Osteoblast (primary cell): ENCODE results near the gene KIAA1217. TPM values are rescaled to one million over a fixed set of nuclear protein-coding genes. Genes with fewer than 3 reads are reported as not detected.

ENCODE experiments used
- DNase-seq: peaks from one replicate; pipeline ENCODE4 v3.0.0; 2011; ENCODE audit warnings: low spot score, mixed read lengths; ENCODE audit not compliant: insufficient read length; ENCODE audit errors: missing footprints
- H2AFZ ChIP-seq: 2 replicates; pipeline ENCODE4 v1.6.0; 2011; ENCODE audit warnings: mild to moderate bottlenecking, low read length
- H3K27ac ChIP-seq: 2 replicates; pipeline ENCODE4 v1.5.1; 2011; ENCODE audit warnings: mild to moderate bottlenecking, low read depth, low read length, moderate library complexity
- H3K27me3 ChIP-seq: 2 replicates; pipeline ENCODE4 v1.6.0; 2012; ENCODE audit warnings: mild to moderate bottlenecking, control low read depth, inconsistent platforms, low read length, moderate library complexity; ENCODE audit not compliant: insufficient read depth
- H3K36me3 ChIP-seq: 2 replicates; pipeline ENCODE4 v1.5.1; 2011; ENCODE audit warnings: mild to moderate bottlenecking, low read length, control low read depth, moderate library complexity; ENCODE audit not compliant: insufficient read depth
- H3K4me1 ChIP-seq: 2 replicates; pipeline ENCODE4 v1.5.1; 2011; ENCODE audit warnings: mild to moderate bottlenecking, low read length, control low read depth, moderate library complexity; ENCODE audit not compliant: insufficient read depth
- H3K4me2 ChIP-seq: 2 replicates; pipeline ENCODE4 v1.6.0; 2011; ENCODE audit warnings: mild to moderate bottlenecking, low read length; ENCODE audit not compliant: insufficient read depth
- H3K4me3 ChIP-seq: fragments of 200-600 bp; sonication (generic); 3 replicates; pipeline ENCODE4 v1.5.1; 2012; ENCODE audit warnings: mild to moderate bottlenecking, low read length, inconsistent platforms; ENCODE audit not compliant: insufficient read depth
- H3K79me2 ChIP-seq: 2 replicates; pipeline ENCODE4 v1.6.0; 2012; ENCODE audit warnings: mild to moderate bottlenecking, low read length, control low read depth, inconsistent platforms; ENCODE audit not compliant: insufficient read depth
- H3K9me3 ChIP-seq: 2 replicates; pipeline ENCODE4 v1.5.1; 2011; ENCODE audit warnings: low read depth, low read length, control low read depth
- H4K20me1 ChIP-seq: 2 replicates; pipeline ENCODE4 v1.6.0; 2012; ENCODE audit warnings: mild to moderate bottlenecking, low read length, control low read depth; ENCODE audit not compliant: insufficient read depth
- total RNA-seq: library from RNA; depleted of rRNA; stranded (reverse); fragments of >200 nt; gene quantifications from 2 replicates; pipeline ENCODE4 v1.2.3, GENCODE V29; 2012
- TF ChIP-seq, protein P1 (sequence below): IDR thresholded peaks from 2 replicates; pipeline ENCODE4 v1.5.1; 2011; ENCODE audit warnings: mild to moderate bottlenecking, low read depth, low read length, moderate library complexity; ENCODE audit errors: extremely low read depth

KIAA1217 gene
- total RNA-seq, 1 donor, result 51.0 TPM

DNA sequence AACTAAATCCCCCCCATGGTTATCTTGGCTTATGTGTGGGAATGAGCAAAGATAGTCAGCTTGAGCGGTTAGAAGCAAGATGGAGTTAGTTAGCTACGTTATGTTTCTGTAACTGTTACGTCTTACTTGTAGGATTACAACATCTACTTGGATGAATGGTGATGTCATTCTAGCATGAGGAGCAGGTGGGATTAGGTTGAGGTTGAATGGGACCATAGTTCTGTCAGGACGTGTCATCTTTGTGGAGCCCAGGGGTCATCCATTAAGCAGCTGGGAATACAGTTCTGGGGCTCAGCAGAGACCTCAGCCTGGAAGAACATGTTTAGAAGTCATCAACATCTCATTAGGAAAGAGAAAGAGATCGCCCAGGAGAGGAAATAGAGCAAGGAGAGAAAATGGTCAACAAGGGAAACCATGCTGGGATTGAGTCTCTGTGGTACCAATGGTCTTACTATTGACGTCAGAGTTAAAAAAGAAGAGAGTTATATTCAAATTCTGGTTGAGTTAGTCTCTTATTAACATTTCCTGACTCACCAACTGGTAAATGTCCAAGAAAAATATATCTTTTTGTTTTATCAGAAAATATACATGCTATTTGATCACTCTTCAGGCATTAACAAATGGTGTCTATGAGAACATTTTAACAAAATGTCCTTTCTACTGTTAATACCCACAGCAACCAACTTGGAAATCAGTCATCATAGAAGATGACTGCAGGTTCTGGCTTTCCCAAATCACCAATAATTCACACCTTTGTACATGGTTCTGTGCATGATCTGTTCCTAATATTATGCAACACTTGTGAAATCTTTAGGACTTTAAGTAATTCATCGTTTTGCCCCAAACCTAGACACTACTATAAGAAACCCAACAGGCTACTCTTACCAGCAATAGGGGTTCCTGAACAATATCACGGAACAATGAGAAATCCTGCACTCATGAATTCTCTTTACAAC lies 96.9 kb downstream of the KIAA1217 start:
- no peak overlapping the region for H3K4me2 ChIP-seq
- no peaks in the 10 kb centered on the region for H3K4me1 ChIP-seq
- no peaks in the 10 kb centered on the region for H3K36me3 ChIP-seq
- H3K27me3 ChIP-seq, result no peaks in the 10 kb centered on the region
- H3K4me3 ChIP-seq, result no peak overlapping the region
- H3K79me2 ChIP-seq, result no peaks in the 10 kb centered on the region
- no peak for DNase-seq
- H3K9me3 ChIP-seq, result no peaks in the 10 kb centered on the region
- H4K20me1 ChIP-seq, result no peaks in the 10 kb centered on the region
- H3K27ac ChIP-seq, result no peak overlapping the region
- TF ChIP-seq, protein P1, sequence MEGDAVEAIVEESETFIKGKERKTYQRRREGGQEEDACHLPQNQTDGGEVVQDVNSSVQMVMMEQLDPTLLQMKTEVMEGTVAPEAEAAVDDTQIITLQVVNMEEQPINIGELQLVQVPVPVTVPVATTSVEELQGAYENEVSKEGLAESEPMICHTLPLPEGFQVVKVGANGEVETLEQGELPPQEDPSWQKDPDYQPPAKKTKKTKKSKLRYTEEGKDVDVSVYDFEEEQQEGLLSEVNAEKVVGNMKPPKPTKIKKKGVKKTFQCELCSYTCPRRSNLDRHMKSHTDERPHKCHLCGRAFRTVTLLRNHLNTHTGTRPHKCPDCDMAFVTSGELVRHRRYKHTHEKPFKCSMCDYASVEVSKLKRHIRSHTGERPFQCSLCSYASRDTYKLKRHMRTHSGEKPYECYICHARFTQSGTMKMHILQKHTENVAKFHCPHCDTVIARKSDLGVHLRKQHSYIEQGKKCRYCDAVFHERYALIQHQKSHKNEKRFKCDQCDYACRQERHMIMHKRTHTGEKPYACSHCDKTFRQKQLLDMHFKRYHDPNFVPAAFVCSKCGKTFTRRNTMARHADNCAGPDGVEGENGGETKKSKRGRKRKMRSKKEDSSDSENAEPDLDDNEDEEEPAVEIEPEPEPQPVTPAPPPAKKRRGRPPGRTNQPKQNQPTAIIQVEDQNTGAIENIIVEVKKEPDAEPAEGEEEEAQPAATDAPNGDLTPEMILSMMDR, result no peak
- no peak overlapping the region for H2AFZ ChIP-seq

DNA sequence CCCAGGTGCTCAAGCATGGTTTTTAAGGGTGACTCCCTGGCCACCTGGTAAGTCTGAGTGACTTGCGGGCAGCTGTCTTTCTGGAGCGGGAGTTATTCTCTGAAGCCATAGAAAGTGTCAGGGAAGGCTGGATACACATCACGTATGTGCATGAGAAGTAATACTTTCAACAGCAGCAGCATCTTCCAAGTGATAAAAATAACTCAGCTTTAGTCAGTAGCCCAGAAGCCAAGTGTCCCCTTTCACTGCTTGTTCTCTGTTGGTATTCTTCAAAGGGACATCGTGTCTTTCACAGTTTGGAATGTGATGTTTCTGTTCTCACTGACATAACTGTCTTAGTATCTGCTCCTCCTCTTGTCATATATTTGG lies 97.6 kb downstream of the KIAA1217 start:
- no peak overlapping the region for H3K27ac ChIP-seq
- no peaks in the 10 kb centered on the region for H4K20me1 ChIP-seq
- no peak overlapping the region for H2AFZ ChIP-seq
- H3K27me3 ChIP-seq, result no peaks in the 10 kb centered on the region
- TF ChIP-seq, protein P1, result no peak
- no peaks in the 10 kb centered on the region for H3K9me3 ChIP-seq
- DNase-seq, result no peak
- no peaks in the 10 kb centered on the region for H3K4me1 ChIP-seq
- H3K4me2 ChIP-seq, result no peak overlapping the region
- no peak overlapping the region for H3K4me3 ChIP-seq
- no peaks in the 10 kb centered on the region for H3K36me3 ChIP-seq
- no peaks in the 10 kb centered on the region for H3K79me2 ChIP-seq

DNA sequence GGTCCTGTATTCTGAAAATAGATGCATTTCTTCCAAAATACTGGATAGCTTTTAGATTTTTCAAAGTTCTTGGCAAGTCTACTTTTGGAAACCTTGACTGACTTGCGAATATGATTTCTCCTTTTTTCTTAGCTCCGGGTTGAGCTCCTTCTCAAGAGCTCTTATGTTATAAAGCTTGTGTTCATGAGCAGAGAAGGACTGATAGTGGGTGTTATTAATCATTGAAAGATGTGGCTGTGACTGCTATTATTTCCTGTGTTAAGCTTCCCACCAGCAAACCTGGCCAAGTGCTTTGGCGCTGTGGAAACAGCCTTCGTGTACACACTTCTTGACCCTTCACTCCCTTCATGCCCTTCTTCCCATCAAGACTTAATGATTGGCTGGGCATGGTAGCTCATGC lies 98.2 kb downstream of the KIAA1217 start:
- no peak overlapping the region for H3K4me3 ChIP-seq
- H3K27me3 ChIP-seq, result no peaks in the 10 kb centered on the region
- no peaks in the 10 kb centered on the region for H3K79me2 ChIP-seq
- H3K9me3 ChIP-seq, result no peaks in the 10 kb centered on the region
- H3K4me1 ChIP-seq, result no peaks in the 10 kb centered on the region
- H3K27ac ChIP-seq, result no peak overlapping the region
- no peaks in the 10 kb centered on the region for H4K20me1 ChIP-seq
- H3K36me3 ChIP-seq, result no peaks in the 10 kb centered on the region
- no peak for DNase-seq
- TF ChIP-seq, protein P1, result no peak
- H2AFZ ChIP-seq, result no peak overlapping the region
- no peak overlapping the region for H3K4me2 ChIP-seq

DNA sequence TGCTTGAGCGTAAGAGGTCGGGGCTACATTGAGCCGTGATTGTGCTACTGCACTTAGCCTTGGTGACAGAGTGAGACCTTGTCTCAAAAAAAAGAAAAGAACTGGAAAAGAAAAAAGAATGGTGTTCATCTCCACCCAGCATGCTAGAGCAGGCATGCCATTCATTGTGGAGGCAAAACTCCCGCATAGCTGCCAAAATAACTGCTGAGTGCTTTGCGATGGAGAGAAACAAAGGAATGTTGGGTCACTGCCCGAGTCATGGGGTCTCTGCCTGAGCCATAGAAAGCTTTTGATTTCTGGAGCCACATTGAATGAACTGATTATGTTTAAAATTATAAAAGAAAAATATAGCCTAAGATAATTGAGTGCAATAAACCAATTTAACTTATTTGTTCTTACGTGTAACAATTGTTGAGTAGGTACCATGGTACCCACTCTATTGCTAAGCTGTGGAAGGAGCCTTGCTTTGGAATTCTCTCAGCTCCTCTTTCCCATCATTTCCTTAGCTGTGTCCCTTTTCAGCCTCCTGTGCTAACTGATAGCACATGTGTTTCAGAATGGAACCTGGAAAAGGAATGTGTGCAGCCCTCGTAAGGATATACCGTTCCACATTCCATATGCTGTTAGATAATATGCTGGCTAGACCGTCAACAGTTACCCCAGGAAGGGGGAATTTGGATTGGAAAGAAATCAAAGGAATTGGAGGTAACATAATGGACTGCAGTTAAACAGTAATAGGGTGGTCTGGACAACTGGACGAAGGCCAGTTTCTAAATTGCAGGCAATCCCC lies 99.0 kb downstream of the KIAA1217 start:
- Histone ChIP-seq H3K27ac (no peak overlapping the region), H3K4me3 (no peak overlapping the region), H3K4me2 (no peak overlapping the region), H3K27me3 (no peaks in the 10 kb centered on the region), H3K9me3 (no peaks in the 10 kb centered on the region), H4K20me1 (no peaks in the 10 kb centered on the region), H2AFZ (no peak overlapping the region), H3K36me3 (no peaks in the 10 kb centered on the region), H3K4me1 (no peaks in the 10 kb centered on the region), H3K79me2 (no peaks in the 10 kb centered on the region)
- no peak for DNase-seq
- TF ChIP-seq, protein P1, result no peak
